ENCODE measurements around the gene UMAD1.

DNA sequence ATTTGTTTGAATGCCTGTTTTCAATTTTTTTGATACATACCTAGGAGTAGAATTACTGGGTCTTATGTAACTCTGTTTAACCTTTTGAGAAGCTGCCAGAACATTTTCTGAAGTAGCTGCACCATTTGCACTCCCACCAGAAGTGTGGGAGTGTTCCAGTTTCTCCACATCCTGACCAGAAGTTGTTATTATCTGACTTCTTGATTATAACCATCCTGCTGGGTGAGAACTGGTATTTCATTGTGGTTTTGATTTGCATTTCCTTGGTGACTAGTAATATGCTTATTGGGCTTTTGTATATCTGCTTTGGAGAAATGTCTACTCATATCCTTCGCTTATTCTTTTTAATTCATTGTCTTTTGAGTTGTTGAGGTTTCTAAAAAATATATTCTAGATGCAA is 210.8 kb downstream of the UMAD1 start:
- TF ChIP-seq EZH2 (optimal IDR thresholded peaks at IDR 0.05; ENCODE audit: low read depth, low read length): no peak
- TF ChIP-seq, protein P1, sequence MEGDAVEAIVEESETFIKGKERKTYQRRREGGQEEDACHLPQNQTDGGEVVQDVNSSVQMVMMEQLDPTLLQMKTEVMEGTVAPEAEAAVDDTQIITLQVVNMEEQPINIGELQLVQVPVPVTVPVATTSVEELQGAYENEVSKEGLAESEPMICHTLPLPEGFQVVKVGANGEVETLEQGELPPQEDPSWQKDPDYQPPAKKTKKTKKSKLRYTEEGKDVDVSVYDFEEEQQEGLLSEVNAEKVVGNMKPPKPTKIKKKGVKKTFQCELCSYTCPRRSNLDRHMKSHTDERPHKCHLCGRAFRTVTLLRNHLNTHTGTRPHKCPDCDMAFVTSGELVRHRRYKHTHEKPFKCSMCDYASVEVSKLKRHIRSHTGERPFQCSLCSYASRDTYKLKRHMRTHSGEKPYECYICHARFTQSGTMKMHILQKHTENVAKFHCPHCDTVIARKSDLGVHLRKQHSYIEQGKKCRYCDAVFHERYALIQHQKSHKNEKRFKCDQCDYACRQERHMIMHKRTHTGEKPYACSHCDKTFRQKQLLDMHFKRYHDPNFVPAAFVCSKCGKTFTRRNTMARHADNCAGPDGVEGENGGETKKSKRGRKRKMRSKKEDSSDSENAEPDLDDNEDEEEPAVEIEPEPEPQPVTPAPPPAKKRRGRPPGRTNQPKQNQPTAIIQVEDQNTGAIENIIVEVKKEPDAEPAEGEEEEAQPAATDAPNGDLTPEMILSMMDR (IDR thresholded peaks at IDR 0.05; ENCODE audit: low read length): no peak

All from MM.1S (cell line).